22Rv1 (cell line): Measurements from ENCODE around the gene OR10AD1.

ENCODE experiments used
- CTCF ChIP-seq: fragments of 450-650 bp; IDR thresholded peaks from 2 replicates; pipeline ENCODE4 v1.5.1; 2017; ENCODE audit warnings: mild to moderate bottlenecking
- ZFX ChIP-seq: fragments of 450-650 bp; IDR thresholded peaks from 2 replicates; pipeline ENCODE4 v1.6.1; 2017; ENCODE audit warnings: antibody characterized with exemption, borderline replicate concordance

- peak; percentile 97 for TF ChIP-seq CTCF
- TF ChIP-seq ZFX = no peak
These were observed 13.6 kb downstream of the OR10AD1 start for GRCh38 chr12:48189331-48190125.
